NCI-H2171 (cell line): ENCODE measurements around the gene AGAP1.
A peak's percentile ranks its signal among the peaks of the same experiment; 100 is the strongest.

ENCODE experiments used
- DNase-seq: peaks from one replicate; lab custom pipeline; 2025; lab: John Stamatoyannopoulos, UW

Gene AGAP1

GRCh38 chr2:235966396-235966795, 472.6 kb downstream of the AGAP1 start:
- no peak for DNase-seq

GRCh38 chr2:235966932-235967757, 473.3 kb downstream of the AGAP1 start:
- DNase-seq: no peak

DNA sequence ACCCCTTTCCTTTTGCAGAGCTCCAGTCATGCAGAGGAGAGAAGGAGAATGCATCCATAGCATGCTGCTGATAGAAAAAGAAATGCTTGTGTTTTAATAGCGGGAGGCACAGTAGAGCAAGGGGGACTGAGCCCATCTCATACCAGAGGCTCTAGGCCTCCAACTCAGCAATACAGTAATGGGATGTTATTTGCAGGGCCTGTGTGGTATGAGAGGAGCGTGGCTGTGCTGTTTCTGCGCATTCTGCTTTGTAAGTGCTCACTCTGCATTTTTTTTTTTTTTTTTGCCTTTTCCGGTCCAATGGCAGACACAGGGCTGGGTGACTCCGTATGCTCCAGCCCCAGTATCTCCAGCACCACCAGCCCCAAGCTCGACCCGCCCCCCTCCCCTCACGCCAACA, 474.3 kb downstream of the AGAP1 start:
- DNase-seq: peak; percentile 36

DNA sequence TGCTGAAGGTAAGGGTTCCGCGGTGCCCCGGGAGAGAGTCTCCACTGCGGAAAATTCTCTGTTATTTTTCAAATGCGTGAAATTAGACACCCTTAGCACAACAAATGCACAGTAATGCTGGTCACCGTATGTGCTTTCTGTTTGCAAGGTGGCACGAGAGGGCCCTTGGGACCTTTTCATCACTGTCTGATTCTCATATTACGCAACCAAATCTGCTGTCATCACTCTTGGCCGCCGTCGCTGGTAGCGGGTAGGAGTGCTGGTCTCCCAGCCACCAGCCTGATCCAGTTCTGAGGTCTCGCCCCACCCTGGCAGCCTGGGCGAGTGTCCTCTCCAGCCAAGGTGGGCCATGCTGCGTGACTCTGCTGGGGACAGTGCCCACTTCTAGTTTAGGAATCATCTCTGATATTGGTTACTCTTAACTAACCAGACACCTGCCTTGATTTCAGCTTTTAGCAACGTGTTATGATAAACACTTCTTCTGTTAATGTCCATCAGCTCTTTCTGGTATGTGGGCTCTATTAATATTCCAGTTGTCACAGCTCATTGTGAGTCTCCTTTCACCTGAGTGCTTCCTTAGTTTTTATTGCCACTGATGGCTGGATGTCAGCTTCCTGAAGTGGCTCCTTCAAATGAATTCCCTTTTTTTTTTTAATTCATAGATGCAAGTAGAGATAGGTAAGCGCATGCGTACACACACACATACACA, 474.9 kb downstream of the AGAP1 start:
- peak; percentile 79 for DNase-seq

GRCh38 chr2:235970204-235971040, 476.6 kb downstream of the AGAP1 start:
- no peak for DNase-seq

- DNase-seq: no peak
Measured at GRCh38 chr2:235976516-235976915, 482.7 kb downstream of the AGAP1 start.

DNA sequence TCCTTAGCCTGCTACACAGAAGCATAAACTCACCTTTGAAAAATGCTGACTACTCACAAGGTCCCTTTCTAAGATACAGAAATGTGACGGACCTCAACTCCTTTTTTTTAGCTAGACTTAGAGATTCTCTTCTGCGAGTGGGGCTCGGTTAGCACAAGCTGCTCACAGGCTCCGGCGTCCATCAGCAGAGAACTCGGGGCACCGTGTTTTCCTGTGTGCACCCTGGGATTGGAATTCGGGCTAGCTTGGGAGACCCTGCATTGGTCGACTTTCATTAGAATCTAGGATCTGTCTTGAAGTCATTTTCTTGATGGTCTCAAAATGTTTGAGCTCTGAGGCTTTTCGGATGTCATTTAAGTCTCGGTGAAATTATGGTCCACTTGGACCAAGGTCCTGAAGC, 483.1 kb downstream of the AGAP1 start:
- no peak for DNase-seq

DNA sequence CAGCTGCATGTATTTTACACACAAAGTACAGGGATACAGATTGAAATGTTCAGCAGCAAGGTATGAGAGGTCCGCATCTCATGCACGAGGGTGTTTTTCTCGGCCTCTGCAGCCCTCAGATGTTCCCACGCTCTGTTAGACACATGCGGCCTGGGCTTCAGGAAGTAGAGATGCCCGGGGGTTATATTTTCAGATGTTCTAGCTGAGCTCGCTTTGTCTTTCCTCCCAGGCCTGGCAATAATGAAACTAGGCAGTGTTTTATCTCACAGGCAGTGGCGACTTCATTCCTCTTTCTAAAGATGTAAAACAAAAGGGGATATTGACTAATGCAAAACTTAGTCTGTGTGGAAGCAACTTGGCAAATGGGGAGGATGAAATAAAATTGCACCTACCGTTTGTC, 483.6 kb downstream of the AGAP1 start:
- DNase-seq: no peak

- no peak for DNase-seq
Measured at GRCh38 chr2:235978022-235978421, 484.2 kb downstream of the AGAP1 start.

- DNase-seq: no peak
Measured at GRCh38 chr2:235979037-235979436, 485.2 kb downstream of the AGAP1 start.

- no peak for DNase-seq
Measured at GRCh38 chr2:235979753-235980435, 486.1 kb downstream of the AGAP1 start.

DNA sequence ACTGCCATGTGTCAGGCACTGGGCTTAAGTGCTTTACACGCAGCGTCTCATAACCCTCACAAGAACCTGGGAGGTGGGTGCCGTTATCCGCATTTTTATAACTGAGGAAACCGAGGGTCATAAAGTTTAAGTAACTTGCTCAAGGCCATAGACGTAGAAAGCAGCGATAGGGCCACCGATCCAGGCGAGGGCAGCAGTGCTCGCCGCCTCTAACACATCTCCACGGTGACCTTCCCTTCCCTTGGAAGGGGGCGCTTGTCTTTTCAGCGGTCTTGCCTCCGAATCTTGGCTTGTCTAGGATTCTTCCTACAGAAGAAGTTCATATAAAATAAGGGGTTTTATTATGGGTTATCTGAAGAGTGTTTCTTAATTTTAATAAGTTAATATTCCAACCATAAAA, 487.8 kb downstream of the AGAP1 start:
- DNase-seq: no peak

DNA sequence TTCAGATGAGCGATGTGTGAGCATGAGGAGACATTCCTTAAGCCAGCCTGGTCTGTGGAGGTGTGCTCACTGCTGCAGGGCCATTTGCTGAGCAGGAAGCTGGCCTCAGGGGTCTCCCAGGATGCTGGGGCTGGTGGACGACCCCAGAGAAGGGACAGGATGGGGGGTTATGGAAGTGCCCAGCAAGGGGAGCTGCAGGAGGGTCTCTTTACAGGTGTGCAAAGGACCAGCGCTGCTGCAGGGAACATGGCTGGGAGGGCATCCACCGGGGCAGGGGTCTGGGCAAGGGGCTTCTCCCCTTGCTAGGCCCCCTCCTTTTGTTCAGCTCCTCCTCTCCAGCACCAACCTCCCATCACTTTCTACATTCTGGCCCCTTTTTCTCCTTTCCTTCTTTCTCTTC, 489.2 kb downstream of the AGAP1 start:
- no peak for DNase-seq

DNA sequence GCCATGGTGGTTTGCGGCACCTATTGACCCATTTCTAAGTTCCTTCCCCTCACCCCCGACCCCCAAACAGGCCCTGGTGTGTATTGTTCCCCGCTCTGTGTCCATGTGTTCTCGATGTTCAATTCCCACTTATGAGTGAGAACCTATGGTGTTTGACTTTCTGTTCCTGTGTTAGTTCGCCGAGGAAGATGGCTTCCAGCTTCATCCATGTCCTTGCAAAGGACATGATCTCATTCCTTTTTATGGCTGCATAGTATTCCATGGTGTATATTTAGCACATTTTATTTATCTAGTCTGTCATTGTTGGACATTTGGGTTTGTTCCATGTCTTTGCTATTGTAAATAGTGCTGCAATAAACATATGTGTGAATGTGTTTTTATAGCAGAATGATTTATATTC, 490.7 kb downstream of the AGAP1 start:
- no peak for DNase-seq

DNA sequence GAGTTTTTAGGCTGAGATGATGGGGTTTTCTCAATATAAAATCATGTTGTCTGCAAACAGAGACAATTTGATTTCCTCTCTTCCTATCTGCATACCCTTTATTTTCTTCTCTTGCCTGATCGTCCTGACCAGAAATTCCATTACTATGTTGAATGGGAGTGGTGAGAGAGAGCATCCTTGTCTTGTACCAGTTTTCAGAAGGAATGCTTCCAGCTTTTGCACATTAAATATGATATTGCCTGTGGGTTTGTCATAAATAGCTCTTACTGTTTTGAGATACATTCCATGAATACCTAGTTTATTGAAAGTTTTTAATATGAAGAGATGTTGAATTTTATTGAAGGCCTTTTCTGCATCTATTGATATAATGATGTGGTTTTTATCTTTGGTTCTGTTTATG, 492.5 kb downstream of the AGAP1 start:
- no peak for DNase-seq

DNA sequence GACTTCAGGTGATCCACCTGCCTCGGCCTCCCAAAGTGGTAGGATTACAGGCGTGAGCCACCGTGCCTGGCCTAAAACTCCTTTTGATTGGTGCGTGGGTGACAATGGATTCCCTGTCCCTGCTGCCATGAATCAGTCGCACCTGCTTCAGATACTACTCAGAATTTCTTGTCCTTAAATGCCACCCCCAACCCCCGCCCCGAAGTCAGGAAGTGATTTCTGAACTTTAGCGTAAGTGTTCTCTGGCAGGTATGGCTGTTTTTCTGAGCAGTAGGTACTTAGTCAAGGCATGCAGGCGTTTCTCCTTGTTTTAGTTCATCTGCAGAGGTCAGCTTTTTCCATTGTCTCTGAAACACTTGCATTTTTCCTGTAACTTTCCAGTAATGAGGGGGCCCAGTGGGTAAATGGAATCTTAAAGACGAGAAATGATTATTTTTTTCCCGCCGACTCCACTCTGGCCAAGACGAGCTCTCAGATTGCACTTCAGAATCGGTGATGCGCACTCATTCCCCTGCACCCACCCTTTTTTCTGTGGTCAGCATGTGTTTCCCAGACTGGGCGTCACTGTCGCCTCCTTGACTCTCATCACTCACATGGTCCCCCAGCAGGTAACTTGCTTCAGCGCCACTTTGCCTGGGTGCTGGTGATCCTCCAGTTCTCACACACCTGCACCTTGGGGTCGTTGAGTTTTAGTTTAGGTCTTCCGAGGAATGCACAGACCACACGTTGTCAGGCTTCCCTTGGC, 494.6 kb downstream of the AGAP1 start:
- no peak for DNase-seq

GRCh38 chr2:235989591-235989990, 495.7 kb downstream of the AGAP1 start:
- no peak for DNase-seq

- DNase-seq: no peak
Measured at GRCh38 chr2:235990344-235990743, 496.5 kb downstream of the AGAP1 start.

GRCh38 chr2:235992024-235992423, 498.2 kb downstream of the AGAP1 start:
- no peak for DNase-seq

GRCh38 chr2:235996419-235996818, 502.6 kb downstream of the AGAP1 start:
- DNase-seq: peak; percentile 14

GRCh38 chr2:235999011-235999410, 505.2 kb downstream of the AGAP1 start:
- DNase-seq: no peak
